AG04450 (cell line): ENCODE data around the gene CNTD1. TPM values are rescaled to one million over a fixed set of nuclear protein-coding genes. Genes with fewer than 3 reads are reported as not detected.
A peak's percentile ranks its signal among the peaks of the same experiment; 100 is the strongest.

Experiments
- CTCF ChIA-PET: fragments of 300-600, 350-600 bp; formaldehyde crosslinking; extraction: SDS; loops from one replicate; lab custom pipeline; 2022; ENCODE audit warnings: antibody characterized with exemption, inconsistent platforms; lab: Charles Lee
- POLR2A ChIA-PET: fragments of 350-600 bp; formaldehyde crosslinking; extraction: SDS; loops from one replicate; lab custom pipeline; 2021; ENCODE audit warnings: antibody characterized with exemption, inconsistent platforms; lab: Yijun Ruan, JAX
- DNase-seq: peaks from one replicate; pipeline ENCODE4 v3.0.0-alpha.2; 2011; ENCODE audit warnings: low read depth, low spot score
- H3K27ac ChIP-seq: one replicate; pipeline ENCODE4 v1.5.1; 2012; ENCODE audit warnings: low read depth, low read length, control low read depth
- H3K27me3 ChIP-seq: one replicate; pipeline ENCODE4 v1.6.0; 2012; ENCODE audit warnings: low read length; ENCODE audit not compliant: control insufficient read depth, insufficient read depth
- H3K4me3 ChIP-seq: 2 replicates; pipeline ENCODE4 v1.5.1; 2011; ENCODE audit warnings: mild to moderate bottlenecking, low read depth, low read length, control low read depth
- H3K9me3 ChIP-seq: 2 replicates; pipeline ENCODE4 v1.5.1; 2012; ENCODE audit warnings: low read length; ENCODE audit not compliant: control insufficient read depth, insufficient read depth
- CTCF ChIP-seq: IDR thresholded peaks from 2 replicates; pipeline ENCODE4 v1.5.1; 2011; ENCODE audit warnings: low read depth, low read length, control low read depth, inconsistent platforms
- polyA plus RNA-seq: library from polyadenylated mRNA; depleted of rRNA; stranded (reverse); fragments of >200 nt; gene quantifications from 2 replicates; pipeline ENCODE4 v1.2.3, GENCODE V29; 2011

Gene CNTD1
- polyA plus RNA-seq, 1 experiment: 0.09 TPM

- no peak for TF ChIP-seq CTCF
- ChIA-PET CTCF (interaction anchor here (9.6 kb wide), 1 partner anchor 12 kb away, joined by 64 read pairs; no protein-coding TSS in a partner anchor), POLR2A (interaction anchor here (0.6 kb wide), 1 partner anchor 30 kb away, joined by 4 read pairs; no protein-coding TSS in a partner anchor)
- no peak overlapping the region for H3K4me3 ChIP-seq
- H3K27ac ChIP-seq: no peak overlapping the region
- peaks cover 10% of the 10 kb centered on the region for H3K27me3 ChIP-seq
- H3K9me3 ChIP-seq: no peaks in the 10 kb centered on the region
- no peak for DNase-seq
These were observed 47.0 kb upstream of the CNTD1 start for GRCh38 chr17:42751628-42752027.

DNA sequence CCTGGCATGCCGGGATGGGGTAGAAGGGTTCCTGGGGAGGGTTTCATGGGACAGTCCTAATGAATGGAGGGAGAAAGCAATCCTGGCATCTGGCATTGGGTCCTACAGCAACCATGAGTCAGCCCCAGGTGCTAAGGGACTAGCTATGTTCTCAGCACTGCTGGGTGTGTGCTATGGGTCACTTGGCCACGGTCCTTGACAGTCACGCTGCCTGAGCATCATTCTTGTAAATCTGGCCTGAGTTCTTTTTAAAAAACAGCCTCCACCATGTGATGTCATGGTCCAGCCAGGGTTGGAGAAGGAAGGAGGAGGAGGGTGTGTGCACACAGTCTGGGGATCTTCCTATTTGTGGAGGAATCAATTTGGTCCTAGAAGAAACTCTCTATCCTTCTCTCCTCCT is 43.9 kb upstream of the CNTD1 start:
- TF ChIP-seq CTCF: no peak
- H3K27ac ChIP-seq: no peak overlapping the region
- no peaks in the 10 kb centered on the region for H3K9me3 ChIP-seq
- DNase-seq: no peak
- ChIA-PET POLR2A (no interaction called here), CTCF (interaction anchor here (9.6 kb wide), 1 partner anchor 8 kb away, joined by 64 read pairs; no protein-coding TSS in a partner anchor)
- peaks cover 25% of the 10 kb centered on the region for H3K27me3 ChIP-seq
- no peak overlapping the region for H3K4me3 ChIP-seq

DNA sequence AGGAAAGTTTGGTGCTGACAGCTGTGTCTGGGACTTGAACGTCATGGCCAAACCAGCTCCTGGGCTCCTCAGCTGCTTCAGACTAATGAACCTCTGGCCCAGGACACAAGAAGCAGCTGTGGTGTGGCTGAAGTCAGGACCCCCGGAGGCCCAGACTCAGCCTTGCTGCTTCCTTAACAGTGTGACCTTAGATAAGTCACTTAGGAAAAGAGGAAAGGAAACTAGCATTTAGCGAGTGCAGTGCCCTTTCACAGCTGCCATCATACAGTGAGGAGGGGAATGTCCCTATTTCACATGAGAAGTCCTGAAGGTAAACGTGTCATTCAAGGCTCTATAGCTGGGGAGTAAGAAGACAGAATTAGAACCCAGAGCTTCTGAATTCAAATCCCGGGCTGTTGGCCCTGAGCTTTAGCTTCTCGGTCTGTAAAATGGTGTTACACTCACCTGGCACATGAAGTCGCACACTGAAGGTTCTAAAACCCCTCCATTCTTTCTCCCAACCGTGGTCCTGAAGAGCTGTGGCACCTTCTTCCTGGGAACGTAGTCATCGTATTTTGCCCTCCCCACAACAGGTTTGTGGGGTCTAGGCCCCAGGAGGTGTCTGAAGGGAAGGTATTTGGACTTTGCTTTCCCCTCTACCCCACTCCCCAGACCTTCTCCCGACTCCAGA is 38.5 kb upstream of the CNTD1 start:
- DNase-seq: no peak
- H3K9me3 ChIP-seq: no peaks in the 10 kb centered on the region; the same call in 1 of the 2 replicates
- CTCF ChIA-PET: interaction anchor here (0.5 to 0.7 kb wide), 3 partner anchors 24 to 179 kb away, joined by 3 to 6 read pairs (median 4); no protein-coding TSS in a partner anchor
- peaks cover 37% of the 10 kb centered on the region for H3K27me3 ChIP-seq
- POLR2A ChIA-PET: interaction anchor here (1.2 kb wide), 1 partner anchor 13 kb away, joined by 7 read pairs; the partner anchor contains the start of gene VPS25
- no peak overlapping the region for H3K27ac ChIP-seq
- no peak for TF ChIP-seq CTCF
- no peak overlapping the region for H3K4me3 ChIP-seq

- no peak within 1 kb of the TSS for H3K27ac ChIP-seq
- peaks cover 34% of the 10 kb centered on the region for H3K27me3 ChIP-seq
- H3K9me3 ChIP-seq: no peaks in the 10 kb centered on the region; the same call in 1 of the 2 replicates
- CTCF ChIA-PET: interaction anchor here (0.5 to 1.1 kb wide), 5 partner anchors 9 to 178 kb away, joined by 3 to 6 read pairs (median 4); partner anchors contain the start of gene VPS25
- no peak for DNase-seq
- peak within 1 kb of the TSS; percentile 49 for H3K4me3 ChIP-seq
- POLR2A ChIA-PET: interaction anchor here (0.5 to 1.4 kb wide), 3 partner anchors 12 to 171 kb away, joined by 3 to 7 read pairs (median 3); partner anchors contain the start of genes VPS25 and WNK4
- TF ChIP-seq CTCF: no peak
These were observed 37.7 kb upstream of the CNTD1 start, which contains the start of gene RAMP2 for GRCh38 chr17:42760652-42761581. RAMP2 (plus strand) TSS chr17:42761227; CDS start chr17:42761262, 35 bp downstream.
